ENCODE measurements around the gene RAB11FIP4. TPM values are rescaled to one million over a fixed set of nuclear protein-coding genes. Genes with fewer than 3 reads are reported as not detected.
"Not testable (repeated sequence)": the region's sequence is repeated elsewhere in the genome, so short reads cannot be mapped to it uniquely, and the experiment has no call there.

Gene RAB11FIP4
- total RNA-seq (ENCODE audit: low replicate concordance) = 32.4 and 44.7 TPM in 2 replicates
- long read RNA-seq, transcript RAB11FIP4-201 (13 exons, 1,968 nt) = major isoform, 8 of 24 reads
- long read RNA-seq, partial matches to known transcripts = 10 of 24 reads
- long read RNA-seq, other reads (novel, unspliced or antisense) = 6 of 24 reads

- peak; percentile 64 for DNase-seq (ENCODE audit: extremely low spot score, unreplicated experiment)
- no peaks in the 10 kb centered on the region for H3K36me3 Mint-ChIP-seq
- no peak for TF ChIP-seq CTCF (conservative IDR thresholded peaks at IDR 0.05)
- peaks cover 11% of the 10 kb centered on the region for H3K4me1 Mint-ChIP-seq (ENCODE audit: unreplicated experiment)
- peak within 1 kb of the TSS; percentile 53 for H3K27ac Mint-ChIP-seq
- peak within 1 kb of the TSS; percentile 83 for H3K4me3 Mint-ChIP-seq
- H3K27me3 Mint-ChIP-seq = peaks cover 60% of the 10 kb centered on the region
- no peaks in the 10 kb centered on the region for H3K9me3 Mint-ChIP-seq
Observed at GRCh38 chr17:31391496-31391949, at the start of gene RAB11FIP4. RAB11FIP4 (plus strand) TSS chr17:31391675; CDS start chr17:31391853, 178 bp downstream.

DNA sequence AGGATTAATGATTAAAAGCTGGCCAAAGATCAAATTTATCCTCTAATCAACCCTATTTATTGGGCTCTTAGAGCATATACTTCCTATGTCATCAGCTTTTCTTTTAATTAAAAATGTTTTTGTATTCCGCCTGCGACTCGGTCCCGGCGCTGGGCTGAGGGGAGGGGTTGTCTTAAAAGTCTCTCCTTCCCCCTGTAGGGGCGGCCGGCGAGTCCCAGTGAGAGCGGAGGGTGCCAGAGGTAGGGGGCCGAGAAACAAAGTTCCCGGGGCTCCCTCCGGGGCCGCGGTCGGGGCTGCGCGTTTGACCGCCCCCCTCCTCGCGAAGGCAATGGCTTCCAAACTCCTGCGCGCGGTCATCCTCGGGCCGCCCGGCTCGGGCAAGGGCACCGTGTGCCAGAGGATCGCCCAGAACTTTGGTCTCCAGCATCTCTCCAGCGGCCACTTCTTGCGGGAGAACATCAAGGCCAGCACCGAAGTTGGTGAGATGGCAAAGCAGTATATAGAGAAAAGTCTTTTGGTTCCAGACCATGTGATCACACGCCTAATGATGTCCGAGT is 46.2 kb upstream of the RAB11FIP4 start:
- not testable (repeated sequence) for H3K27ac Mint-ChIP-seq; H3K27me3 Mint-ChIP-seq; H3K9me3 Mint-ChIP-seq; H3K4me1 Mint-ChIP-seq (ENCODE audit: unreplicated experiment); DNase-seq (ENCODE audit: extremely low spot score, unreplicated experiment); H3K4me3 Mint-ChIP-seq
- peaks cover 15% of the 10 kb centered on the region for H3K36me3 Mint-ChIP-seq

DNA sequence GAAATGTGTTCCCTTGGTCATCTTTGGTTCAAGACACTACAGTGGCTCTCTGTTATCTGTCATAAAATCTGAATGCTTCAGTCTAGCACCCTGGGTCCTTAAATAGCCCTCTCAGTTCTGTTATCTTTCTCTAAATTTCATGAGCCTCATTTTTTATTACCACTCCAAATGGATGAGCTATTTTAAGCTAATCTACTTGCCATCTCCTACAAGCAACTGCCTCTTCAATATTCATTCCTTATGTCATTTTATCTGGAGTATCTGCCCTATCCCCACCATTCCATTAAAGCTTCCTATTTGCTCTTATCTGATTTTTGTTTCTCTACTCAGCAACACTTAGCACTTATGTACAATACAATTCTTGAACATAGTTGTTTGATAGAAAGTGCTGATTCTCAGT is 42.0 kb upstream of the RAB11FIP4 start:
- no peak for DNase-seq (ENCODE audit: extremely low spot score, unreplicated experiment)
- H3K36me3 Mint-ChIP-seq = peaks cover 11% of the 10 kb centered on the region
- H3K27ac Mint-ChIP-seq = no peak overlapping the region
- no peaks in the 10 kb centered on the region for H3K9me3 Mint-ChIP-seq
- TF ChIP-seq CTCF (conservative IDR thresholded peaks at IDR 0.05) = no peak
- no peak overlapping the region for H3K4me3 Mint-ChIP-seq
- no peaks in the 10 kb centered on the region for H3K4me1 Mint-ChIP-seq (ENCODE audit: unreplicated experiment)
- H3K27me3 Mint-ChIP-seq = no peaks in the 10 kb centered on the region

DNA sequence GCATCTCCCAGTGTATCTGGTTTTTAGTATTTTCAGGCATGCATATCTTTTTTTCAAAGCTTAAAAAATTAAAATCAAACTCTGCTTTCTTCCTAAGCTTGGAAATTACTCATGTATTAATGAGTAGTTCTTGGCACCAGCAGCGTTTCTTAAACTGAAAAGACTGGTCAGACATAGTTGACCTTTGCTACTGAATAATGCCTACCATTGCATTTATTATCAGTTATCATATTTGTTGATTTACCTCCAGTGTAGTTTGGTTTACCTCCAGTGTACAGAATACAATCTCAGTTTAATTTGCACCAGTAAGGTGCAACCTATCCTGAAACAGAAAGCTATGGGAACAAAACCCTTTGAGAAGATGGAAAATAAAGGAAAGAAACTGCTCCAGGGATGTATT is 35.5 kb upstream of the RAB11FIP4 start:
- no peak for DNase-seq (ENCODE audit: extremely low spot score, unreplicated experiment)
- Mint-ChIP-seq H3K36me3 (peaks cover 4% of the 10 kb centered on the region), H3K4me1 (ENCODE audit: unreplicated experiment) (no peaks in the 10 kb centered on the region), H3K4me3 (no peak overlapping the region), H3K27ac (no peak overlapping the region), H3K9me3 (no peaks in the 10 kb centered on the region), H3K27me3 (no peaks in the 10 kb centered on the region)
- TF ChIP-seq CTCF (conservative IDR thresholded peaks at IDR 0.05) = no peak

DNA sequence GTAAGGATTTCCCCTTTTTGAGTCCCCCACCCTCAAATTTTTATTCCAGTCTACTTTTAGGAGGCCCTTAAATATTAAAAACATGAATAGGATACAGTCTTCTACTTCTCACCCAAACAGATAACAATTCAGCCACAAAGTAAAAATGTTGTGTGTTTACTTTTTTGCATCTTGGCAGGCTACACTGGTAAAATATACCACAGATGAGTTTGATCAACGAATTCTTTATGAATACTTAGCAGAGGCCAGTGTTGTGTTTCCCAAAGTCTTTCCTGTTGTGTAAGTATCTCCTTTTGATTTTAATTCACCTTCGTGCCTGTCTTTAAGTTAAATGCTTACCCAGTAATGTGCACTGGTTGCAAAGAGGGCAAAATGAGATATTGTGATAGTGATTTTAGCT is 34.4 kb upstream of the RAB11FIP4 start:
- DNase-seq (ENCODE audit: extremely low spot score, unreplicated experiment) = no peak
- Mint-ChIP-seq H3K4me1 (ENCODE audit: unreplicated experiment) (no peaks in the 10 kb centered on the region), H3K9me3 (no peaks in the 10 kb centered on the region), H3K36me3 (peaks cover 6% of the 10 kb centered on the region), H3K27ac (no peak overlapping the region), H3K27me3 (no peaks in the 10 kb centered on the region), H3K4me3 (no peak overlapping the region)
- TF ChIP-seq CTCF (conservative IDR thresholded peaks at IDR 0.05) = no peak

DNA sequence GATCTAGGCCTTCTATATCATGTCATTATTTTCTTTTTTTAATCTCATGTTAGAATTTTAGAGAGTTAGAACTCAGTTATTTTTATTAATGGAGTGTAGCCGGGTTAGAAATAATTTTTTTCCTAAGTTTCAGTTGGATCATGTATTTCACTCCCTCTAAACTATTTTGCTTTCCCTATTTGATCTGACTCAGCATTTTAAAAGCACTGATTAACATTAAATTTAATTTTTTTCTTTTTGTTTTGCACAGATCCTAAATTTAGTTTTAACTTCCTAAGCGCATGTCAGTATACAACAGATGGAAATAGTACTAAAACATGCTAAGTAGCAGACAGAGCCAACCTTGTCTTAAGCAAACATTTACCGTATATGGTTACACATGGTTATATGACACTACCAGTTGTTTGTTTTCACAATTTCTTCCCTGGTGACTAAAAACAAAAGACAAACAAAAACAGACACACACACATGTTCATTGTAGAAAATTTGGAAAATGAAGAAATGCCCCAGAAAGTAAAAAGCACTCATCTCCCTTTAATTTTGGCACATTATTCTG is 33.6 kb upstream of the RAB11FIP4 start:
- H3K36me3 Mint-ChIP-seq = peaks cover 6% of the 10 kb centered on the region

More for the DNA sequence above, 33.6 kb upstream of the RAB11FIP4 start:
- no peak overlapping the region for H3K27ac Mint-ChIP-seq
- no peaks in the 10 kb centered on the region for H3K9me3 Mint-ChIP-seq
- H3K4me1 Mint-ChIP-seq (ENCODE audit: unreplicated experiment) = no peaks in the 10 kb centered on the region
- H3K27me3 Mint-ChIP-seq = no peaks in the 10 kb centered on the region
- no peak for TF ChIP-seq CTCF (conservative IDR thresholded peaks at IDR 0.05)
- H3K4me3 Mint-ChIP-seq = no peak overlapping the region
- no peak for DNase-seq (ENCODE audit: extremely low spot score, unreplicated experiment)
